DOHH2 (cell line): ENCODE results near the gene HEXA.

ENCODE experiments used
- CTCF ChIP-seq: fragments of 200-600 bp; sonication (generic); IDR thresholded peaks from one replicate; pipeline ENCODE4 v1.5.1; 2014; ENCODE audit warnings: antibody characterized with exemption, mild to moderate bottlenecking, low read depth, low read length; ENCODE audit not compliant: poor library complexity, severe bottlenecking
- EZH2phosphoT487 ChIP-seq: fragments of 200-600 bp; sonication (generic); IDR thresholded peaks from 2 replicates; pipeline ENCODE4 v1.6.1; 2017; ENCODE audit warnings: borderline replicate concordance, mild to moderate bottlenecking, antibody characterized with exemption, low read length, moderate library complexity, mixed read lengths

GRCh38 chr15:72398648-72399047 is 22.8 kb upstream of the HEXA start:
- TF ChIP-seq EZH2phosphoT487 (no peak), CTCF (no peak)
